MM.1S (cell line): ENCODE data around the gene SLC12A4.

Experiments
- CTCF ChIP-seq: fragments of 300-600 bp; sonication (generic); IDR thresholded peaks from 2 replicates; pipeline ENCODE4 v1.5.1; 2016; ENCODE audit warnings: antibody characterized with exemption, low read length, mixed read lengths
- EZH2 ChIP-seq: fragments of 300-600 bp; sonication (generic); optimal IDR thresholded peaks from 2 replicates; pipeline ENCODE3; 2017; ENCODE audit warnings: low read depth, mild to moderate bottlenecking, antibody characterized with exemption, low read length, mixed read lengths

DNA sequence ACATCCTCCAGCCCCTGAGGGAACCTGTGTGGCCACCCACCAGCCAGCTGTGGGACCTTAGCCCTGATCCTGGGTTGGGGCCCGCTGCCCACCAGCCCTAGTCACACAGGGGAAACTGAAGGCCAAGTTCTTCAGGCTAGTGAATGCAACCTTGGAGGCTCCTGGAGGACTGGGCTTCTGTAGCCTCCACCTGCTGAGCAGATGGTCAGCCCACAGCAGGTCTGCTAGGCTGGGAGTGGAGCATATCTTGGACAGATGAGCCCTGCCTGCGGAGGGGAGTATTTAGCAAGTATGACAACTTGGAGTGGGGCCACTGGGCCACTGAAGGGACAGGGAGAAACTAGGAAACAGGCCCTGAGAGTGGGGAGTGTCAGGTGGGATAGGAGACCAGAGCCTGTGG lies 7.8 kb upstream of the SLC12A4 start:
- TF ChIP-seq CTCF (no peak), EZH2 (no peak)
